ENCODE data around the gene TUBB8.
"Not testable (repeated sequence)": the region's sequence is repeated elsewhere in the genome, so short reads cannot be mapped to it uniquely, and the experiment has no call there.

Gene TUBB8

GRCh38 chr10:13315-13635 lies 35.8 kb downstream of the TUBB8 start:
- not testable (repeated sequence) for DNase-seq

DNA sequence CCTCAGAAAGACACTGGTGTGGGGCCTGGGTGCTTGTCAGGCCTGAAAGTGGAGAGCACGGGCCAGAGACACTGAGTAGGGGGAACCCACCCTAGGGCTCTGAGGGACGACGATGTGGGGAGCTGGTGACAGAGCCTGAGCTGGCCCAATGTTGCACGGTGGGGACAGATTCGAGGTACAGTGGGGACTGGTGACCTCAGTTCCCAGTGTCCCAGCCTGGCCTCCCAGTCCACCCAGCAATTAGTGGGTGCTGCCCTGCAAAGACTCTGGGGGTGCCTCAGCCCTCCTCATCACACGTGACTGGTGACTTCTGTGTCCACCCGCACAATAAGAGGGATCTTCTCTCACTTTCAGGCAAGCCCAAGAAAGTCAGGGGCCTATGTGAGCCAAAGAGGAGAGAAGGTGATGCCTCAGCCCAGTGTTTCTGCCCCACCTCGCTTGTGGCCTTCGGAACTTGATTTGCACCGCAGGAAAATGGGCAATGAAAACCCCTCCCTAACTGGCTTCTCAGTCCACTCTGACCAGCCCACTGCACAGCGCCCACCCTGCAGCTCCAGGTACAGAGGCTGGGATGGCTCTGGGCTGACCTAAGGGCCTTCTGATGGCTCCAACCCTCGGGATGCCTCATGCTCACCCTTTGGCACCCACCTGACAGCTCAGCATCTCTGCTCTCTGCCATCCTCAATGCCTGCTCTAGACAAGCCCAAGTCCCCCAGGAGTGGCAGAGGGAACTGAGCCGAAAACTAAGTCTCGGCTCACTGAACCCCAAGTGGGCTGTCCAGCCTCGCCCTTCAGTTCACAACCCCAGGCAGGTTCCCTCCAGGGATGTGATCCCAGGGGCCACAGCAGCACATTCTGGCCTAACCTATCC lies 36.4 kb downstream of the TUBB8 start:
- DNase-seq: not testable (repeated sequence)

- not testable (repeated sequence) for DNase-seq
Measured at GRCh38 chr10:11260-11659, 37.8 kb downstream of the TUBB8 start.

- not testable (repeated sequence) for DNase-seq
Measured at GRCh38 chr10:10261-10971, 38.7 kb downstream of the TUBB8 start.

Data from NCI-H1930 (cell line).